HG03280 (cell line): ENCODE results near the gene UBR2.

Source experiments
- ATAC-seq: cut with Tn5 transposase; IDR thresholded peaks from one replicate; pipeline ENCODE4 v1.9.1; 2021; ENCODE audit warnings: mild to moderate bottlenecking, moderate library complexity; ENCODE audit not compliant: unreplicated experiment

UBR2 gene

GRCh38 chr6:42563697-42564505, at the start of gene UBR2:
UBR2 (plus strand) TSS chr6:42564029; CDS start chr6:42564320, 291 bp downstream.
- ATAC-seq, result peak; percentile 95

GRCh38 chr6:42514745-42515144, 49.1 kb upstream of the UBR2 start:
- ATAC-seq, result no peak

- ATAC-seq, result no peak
These were observed 44.0 kb upstream of the UBR2 start for GRCh38 chr6:42519779-42520178.

- no peak for ATAC-seq
These were observed 42.8 kb upstream of the UBR2 start for GRCh38 chr6:42520786-42521607.

- ATAC-seq, result no peak
These were observed 41.8 kb upstream of the UBR2 start for GRCh38 chr6:42522036-42522435.

- no peak for ATAC-seq
These were observed 40.7 kb upstream of the UBR2 start for GRCh38 chr6:42522942-42523814.

GRCh38 chr6:42525206-42525605, 38.6 kb upstream of the UBR2 start:
- no peak for ATAC-seq

GRCh38 chr6:42526616-42527015, 37.2 kb upstream of the UBR2 start:
- no peak for ATAC-seq

GRCh38 chr6:42527204-42527603, 36.6 kb upstream of the UBR2 start:
- no peak for ATAC-seq

GRCh38 chr6:42530296-42530695, 33.5 kb upstream of the UBR2 start:
- ATAC-seq, result no peak

- ATAC-seq, result no peak
These were observed 33.1 kb upstream of the UBR2 start for GRCh38 chr6:42530751-42531150.

- ATAC-seq, result no peak
These were observed 31.7 kb upstream of the UBR2 start for GRCh38 chr6:42532038-42532669.

- ATAC-seq, result no peak
These were observed 30.0 kb upstream of the UBR2 start for GRCh38 chr6:42533794-42534193.

GRCh38 chr6:42537536-42537935, 26.3 kb upstream of the UBR2 start:
- ATAC-seq, result no peak

- ATAC-seq, result no peak
These were observed 24.7 kb upstream of the UBR2 start for GRCh38 chr6:42539135-42539534.

GRCh38 chr6:42545226-42545773, 18.5 kb upstream of the UBR2 start:
- no peak for ATAC-seq

- peak; percentile 92 for ATAC-seq
These were observed 16.2 kb upstream of the UBR2 start for GRCh38 chr6:42547407-42548329.

- no peak for ATAC-seq
These were observed 13.6 kb upstream of the UBR2 start for GRCh38 chr6:42550277-42550676.

GRCh38 chr6:42551217-42551616, 12.6 kb upstream of the UBR2 start:
- ATAC-seq, result no peak
